MM.1S (cell line): ENCODE measurements around the gene ITCH.
"Not testable (repeated sequence)": the region's sequence is repeated elsewhere in the genome, so short reads cannot be mapped to it uniquely, and the experiment has no call there.

Experiments
- EZH2 ChIP-seq: fragments of 300-600 bp; sonication (generic); optimal IDR thresholded peaks from 2 replicates; pipeline ENCODE3; 2017; ENCODE audit warnings: low read depth, mild to moderate bottlenecking, antibody characterized with exemption, low read length, mixed read lengths
- TF ChIP-seq, protein P1 (sequence below): fragments of 300-600 bp; sonication (generic); IDR thresholded peaks from 2 replicates; pipeline ENCODE4 v1.5.1; 2016; ENCODE audit warnings: antibody characterized with exemption, low read length, mixed read lengths

DNA sequence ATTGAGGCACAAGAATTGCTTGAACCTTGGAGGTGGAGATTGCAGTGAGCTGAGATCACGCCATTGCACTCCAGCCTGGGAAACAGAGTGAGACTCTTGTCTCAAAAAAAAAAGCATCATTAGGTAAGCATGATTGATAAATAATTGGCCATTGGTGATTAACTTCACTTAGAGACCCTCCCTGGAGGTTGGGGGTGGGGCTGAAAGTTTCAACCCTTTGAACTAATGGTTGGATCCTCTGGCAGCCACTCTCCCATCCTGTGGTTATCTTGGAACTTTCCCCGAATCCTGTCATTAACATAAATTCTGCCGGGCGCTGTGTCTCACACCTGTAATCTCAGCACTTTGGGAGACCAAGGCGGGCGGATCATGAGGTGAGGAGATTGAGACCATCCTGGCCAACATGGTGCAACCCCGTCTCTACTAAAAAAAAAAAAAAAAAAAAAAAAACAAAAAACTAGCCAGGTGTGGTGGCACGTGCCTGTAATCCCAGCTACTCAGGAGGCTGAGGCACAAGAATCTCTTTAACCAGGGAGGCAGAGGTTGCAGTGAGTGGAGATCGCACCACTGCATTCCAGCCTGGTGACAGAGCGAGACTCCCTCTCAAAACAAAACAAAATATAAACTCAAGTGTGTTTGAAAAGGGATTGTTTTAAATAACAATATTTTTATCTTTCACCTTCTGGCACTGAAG, 17.1 kb upstream of the ITCH start:
- TF ChIP-seq, protein P1, sequence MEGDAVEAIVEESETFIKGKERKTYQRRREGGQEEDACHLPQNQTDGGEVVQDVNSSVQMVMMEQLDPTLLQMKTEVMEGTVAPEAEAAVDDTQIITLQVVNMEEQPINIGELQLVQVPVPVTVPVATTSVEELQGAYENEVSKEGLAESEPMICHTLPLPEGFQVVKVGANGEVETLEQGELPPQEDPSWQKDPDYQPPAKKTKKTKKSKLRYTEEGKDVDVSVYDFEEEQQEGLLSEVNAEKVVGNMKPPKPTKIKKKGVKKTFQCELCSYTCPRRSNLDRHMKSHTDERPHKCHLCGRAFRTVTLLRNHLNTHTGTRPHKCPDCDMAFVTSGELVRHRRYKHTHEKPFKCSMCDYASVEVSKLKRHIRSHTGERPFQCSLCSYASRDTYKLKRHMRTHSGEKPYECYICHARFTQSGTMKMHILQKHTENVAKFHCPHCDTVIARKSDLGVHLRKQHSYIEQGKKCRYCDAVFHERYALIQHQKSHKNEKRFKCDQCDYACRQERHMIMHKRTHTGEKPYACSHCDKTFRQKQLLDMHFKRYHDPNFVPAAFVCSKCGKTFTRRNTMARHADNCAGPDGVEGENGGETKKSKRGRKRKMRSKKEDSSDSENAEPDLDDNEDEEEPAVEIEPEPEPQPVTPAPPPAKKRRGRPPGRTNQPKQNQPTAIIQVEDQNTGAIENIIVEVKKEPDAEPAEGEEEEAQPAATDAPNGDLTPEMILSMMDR, result not testable (repeated sequence)
- TF ChIP-seq EZH2, result not testable (repeated sequence)
